Lung microvascular endothelial cell (primary cell): ENCODE measurements around the gene GCDH. TPM values are rescaled to one million over a fixed set of nuclear protein-coding genes. Genes with fewer than 3 reads are reported as not detected.
"Not testable (repeated sequence)": the region's sequence is repeated elsewhere in the genome, so short reads cannot be mapped to it uniquely, and the experiment has no call there.

ENCODE experiments used
- DNase-seq, 2 donors: peaks; one replicate each; pipeline versions ENCODE4 v3.0.0 to v3.0.0-alpha.2; 2010; ENCODE audit warnings: low read depth in 2 of 2
- total RNA-seq: library from RNA; depleted of rRNA; stranded (reverse); fragments of >200 nt; gene quantifications from 2 replicates; pipeline ENCODE4 v1.2.1, GENCODE V29; 2014

GCDH gene
- total RNA-seq, 1 donor from 2014 or later, result 17.3 TPM

DNA sequence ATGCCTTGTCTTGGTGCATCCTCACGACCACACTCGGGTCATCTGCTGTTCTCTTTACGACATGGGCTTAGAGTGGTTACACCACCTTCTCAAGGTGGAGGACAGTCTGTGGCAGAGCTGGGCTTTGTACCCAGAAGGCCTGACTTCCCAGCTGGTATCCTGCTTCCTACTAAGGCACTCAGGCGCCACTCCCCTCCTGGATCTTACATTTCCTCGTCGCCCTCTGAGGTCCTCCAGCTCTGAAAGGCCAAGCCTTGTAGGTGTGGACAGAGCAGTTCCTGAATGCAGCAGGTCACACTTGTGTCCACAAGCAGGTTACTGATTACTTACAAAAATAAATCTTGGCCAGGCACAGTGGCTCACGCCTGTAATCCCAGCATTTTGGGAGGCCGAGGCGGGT is 16.2 kb downstream of the GCDH start:
- no peak for DNase-seq

DNA sequence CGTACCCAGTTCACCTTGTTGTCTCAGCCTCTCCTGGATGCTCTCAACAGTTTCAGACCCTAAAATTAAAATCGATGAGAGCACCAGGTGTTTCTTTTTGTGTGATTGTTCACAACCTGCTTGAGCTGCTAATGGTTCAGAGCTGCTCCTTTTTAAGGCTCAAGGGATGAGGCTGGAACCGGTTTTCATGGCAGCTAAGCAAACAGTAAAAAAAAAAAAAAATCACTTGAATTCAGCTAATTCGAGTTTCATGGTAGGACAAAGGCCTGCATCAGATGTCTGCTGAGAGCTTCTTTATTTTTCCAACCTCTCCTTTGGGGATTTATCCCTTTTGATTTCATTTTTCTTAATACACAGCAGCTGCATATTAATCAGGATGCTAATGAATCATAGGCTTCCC is 21.6 kb downstream of the GCDH start:
- no peak for DNase-seq

GRCh38 chr19:12913011-12913561 is 22.1 kb downstream of the GCDH start:
- peak; percentile 16 to 66 for DNase-seq

GRCh38 chr19:12913851-12914690 is 23.1 kb downstream of the GCDH start:
- peak in 1 of 2 donors; percentile 39 for DNase-seq

DNA sequence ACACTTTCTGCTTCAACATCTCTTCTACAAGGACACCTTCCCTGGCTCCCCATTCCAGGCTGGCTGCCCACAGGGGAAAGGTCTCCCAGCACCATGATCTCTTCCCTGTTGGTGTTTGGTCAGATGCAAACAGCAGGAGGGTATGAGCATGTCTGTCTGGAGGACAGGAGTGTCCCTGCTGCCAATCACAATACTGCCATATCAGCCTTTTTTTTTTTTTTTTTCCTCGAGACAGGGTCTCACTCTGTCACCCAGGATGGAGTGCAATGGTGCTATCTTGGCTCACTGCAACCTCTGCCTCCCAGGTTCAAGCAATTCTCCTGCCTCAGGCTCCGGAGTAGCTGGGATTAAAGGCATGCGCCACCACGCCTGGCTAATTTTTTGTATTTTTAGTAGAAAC is 24.9 kb downstream of the GCDH start:
- not testable (repeated sequence) for DNase-seq

- no peak for DNase-seq
Observed at GRCh38 chr19:12918253-12918652, 27.3 kb downstream of the GCDH start.

DNA sequence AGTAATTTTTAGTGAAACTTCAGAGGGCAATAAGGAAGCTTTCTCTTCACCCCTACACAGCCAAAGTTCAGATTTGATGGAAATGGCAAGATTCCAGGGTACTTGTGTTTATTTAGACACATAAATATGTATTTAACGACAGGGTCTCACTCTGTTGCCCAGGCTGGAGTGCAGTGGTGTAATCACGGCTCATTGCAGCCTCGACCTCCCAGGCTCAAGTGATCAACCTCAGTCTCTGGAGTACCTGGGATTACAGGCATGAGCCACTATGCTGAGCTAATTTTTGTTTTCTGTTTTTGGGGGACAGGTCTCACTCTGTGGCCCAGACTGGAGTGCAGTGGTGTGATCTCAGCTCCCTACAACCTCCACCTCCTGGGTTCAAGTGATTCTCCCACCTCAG is 30.1 kb downstream of the GCDH start:
- no peak for DNase-seq

DNA sequence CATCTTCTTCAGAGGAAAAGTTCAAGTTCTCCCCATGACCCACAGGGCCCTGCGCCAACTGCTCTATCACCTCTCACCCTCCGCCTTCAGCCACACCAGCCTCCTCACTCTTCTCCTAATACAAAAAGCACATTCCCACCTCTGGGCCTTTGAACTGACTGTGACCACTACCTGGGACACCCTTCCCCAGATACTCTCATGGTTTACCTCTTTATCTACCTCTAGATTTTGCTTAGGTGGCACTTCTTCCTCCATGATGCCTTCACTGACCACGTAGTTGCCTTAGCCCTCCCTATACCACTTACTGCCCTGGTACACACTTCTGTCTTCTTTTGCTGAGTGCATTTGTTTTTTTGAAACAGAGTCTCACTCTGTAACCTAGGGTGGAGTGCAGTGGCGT is 32.0 kb downstream of the GCDH start:
- DNase-seq, result no peak

DNA sequence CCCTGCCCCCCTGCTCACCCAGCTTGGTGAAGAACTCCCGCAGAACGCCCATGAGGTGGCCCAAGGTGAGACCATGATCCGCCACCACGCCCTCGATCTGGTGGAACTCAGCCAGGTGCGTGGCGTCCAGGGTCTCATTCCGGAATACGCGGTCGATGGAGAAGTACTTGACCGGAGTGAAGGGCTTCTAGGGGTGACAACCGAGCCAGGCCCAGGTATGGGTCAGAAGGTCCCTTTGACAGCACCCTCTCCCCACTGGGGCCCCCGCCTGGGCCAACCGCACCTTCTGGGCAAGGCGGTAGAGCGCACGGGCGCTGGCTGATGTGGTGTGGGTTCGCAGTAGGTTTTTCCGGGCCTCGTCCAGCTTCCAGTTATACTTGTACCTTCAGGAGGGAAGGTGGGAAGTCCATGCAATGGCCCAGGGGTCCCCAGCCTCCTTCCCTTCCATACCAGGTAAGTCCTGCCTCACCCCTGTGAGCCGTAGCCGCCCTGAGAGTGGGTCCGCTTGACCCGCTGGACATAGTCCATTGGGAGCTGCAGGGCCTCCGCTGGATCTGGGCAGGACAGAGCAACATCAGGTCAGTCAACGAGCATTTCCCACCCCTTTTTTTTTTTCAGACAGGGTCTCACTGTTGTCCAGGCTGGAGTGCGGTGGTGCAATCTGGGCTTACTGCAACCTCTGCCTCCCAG is 33.8 kb downstream of the GCDH start:
- DNase-seq, result no peak

DNA sequence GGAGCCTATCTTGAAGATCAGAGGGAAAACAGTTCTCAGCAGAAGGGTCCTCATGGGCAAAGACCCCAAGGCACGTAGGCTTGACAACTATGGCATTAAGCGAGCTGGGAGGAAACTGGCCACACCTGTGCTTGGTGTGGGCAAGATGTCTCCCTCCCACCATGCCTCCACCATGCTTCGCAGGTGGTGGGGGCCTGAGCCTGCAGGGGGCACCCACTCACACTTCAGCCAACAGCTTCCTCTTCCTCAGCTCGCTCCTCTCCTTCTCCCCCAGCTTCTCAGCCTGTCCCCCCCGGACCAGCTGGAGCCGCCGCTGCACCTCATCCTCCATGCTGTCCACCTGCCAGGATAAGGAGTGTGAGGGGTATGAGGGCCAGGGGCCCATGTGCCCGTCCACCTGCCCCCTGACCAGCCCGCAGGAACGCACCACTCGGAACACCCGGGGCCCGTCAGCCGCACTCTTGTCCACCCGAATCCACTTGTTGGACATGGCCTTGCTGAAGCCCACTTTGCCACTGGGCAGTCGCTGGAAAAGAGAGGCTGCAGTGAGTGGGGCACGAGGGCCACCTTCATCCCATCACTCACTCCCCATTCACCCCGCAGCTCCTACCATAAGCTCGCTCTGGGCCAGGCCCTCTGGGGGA is 39.2 kb downstream of the GCDH start:
- no peak for DNase-seq

DNA sequence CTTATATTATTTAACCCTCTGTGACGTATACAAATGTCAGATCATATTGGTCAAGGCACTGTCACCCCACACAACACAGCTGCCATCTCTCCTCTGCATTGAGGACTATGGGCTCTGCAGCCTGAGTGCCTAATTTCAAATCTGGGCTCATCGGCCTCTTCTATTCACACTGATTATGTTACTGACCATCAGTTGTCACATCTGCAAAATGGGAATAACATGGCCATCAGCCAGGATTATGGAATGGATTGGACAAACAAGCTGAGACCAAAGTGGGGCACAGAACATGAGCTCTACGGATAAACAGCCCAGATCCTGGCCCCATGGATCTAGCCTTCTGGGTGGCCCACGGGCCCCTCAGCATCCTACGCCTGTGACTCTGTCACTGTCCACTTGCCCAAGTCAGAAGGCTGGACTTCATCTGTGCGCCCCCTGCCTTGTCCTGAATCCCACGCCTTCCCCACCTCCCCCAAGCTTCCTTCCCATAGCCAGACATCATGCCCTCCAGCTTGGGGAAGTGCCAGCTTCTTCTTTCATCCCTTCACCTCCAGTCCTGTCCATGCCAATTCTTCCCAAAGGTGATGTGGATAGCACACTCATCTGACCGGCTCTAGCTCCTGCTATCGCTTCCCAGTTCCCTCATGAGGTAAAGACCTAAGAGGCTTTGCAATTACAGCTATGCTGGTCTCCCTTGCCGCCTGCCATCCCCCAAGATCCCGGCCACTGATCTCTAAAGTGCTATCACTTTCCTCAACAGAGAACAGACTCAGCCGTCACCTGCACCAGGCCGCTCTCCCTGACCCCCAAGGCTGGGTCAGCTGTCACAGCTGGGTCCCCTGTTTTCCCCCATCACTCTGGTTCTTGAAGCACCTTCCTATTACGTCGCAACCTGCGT is 41.7 kb downstream of the GCDH start:
- no peak for DNase-seq

- DNase-seq, result peak; percentile 91 to 94
Observed at GRCh38 chr19:12933287-12934072, 42.5 kb downstream of the GCDH start, which contains the start of gene FARSA. Gene FARSA, minus strand, starts transcription at chr19:12933711. Its CDS starts 15 bp downstream, at chr19:12933696.

GRCh38 chr19:12935071-12935470 is 44.1 kb downstream of the GCDH start:
- DNase-seq, result no peak

- DNase-seq, result no peak
Observed at GRCh38 chr19:12936582-12936981, 45.6 kb downstream of the GCDH start.

DNA sequence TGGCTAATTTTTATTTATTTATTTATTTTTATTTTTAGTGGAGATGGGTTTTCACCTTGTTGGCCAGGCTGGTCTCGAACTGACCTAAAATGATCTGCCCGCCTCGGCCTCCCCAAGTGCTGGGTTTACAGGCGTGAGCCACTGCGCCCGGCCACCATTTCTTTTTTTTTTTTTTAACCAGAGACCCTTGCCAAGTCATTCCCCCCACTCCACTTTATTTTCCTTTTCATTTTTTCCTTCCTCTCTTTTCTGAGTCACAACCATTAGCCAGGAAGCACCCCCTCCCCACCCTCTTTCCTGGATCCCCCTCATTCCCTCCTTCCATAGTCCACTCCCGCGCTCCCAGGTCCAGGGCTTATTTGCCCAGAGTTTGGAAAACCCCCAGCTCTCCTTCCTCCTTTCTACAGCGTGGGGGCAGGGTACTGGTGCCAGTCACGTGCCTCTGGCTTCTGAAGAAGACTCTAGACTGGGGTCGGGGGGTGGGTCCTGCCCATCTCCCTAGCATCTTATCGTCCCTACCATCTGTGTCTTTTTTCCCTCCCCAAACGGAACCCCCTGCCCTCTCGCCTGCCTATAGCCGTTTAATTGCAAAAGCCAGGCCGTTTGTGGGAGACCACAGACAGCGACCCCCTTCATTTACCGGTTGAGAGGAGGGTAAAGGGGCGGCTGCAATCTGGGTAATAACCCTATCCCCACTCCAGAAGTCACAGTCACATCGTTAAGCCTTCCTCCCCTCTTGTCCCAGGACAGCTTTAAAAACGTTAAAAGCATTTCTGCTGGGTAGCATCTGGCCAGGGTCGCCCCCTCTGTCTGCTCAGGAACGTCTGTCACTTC is 46.4 kb downstream of the GCDH start:
- DNase-seq, result peak; percentile 27 to 59

DNA sequence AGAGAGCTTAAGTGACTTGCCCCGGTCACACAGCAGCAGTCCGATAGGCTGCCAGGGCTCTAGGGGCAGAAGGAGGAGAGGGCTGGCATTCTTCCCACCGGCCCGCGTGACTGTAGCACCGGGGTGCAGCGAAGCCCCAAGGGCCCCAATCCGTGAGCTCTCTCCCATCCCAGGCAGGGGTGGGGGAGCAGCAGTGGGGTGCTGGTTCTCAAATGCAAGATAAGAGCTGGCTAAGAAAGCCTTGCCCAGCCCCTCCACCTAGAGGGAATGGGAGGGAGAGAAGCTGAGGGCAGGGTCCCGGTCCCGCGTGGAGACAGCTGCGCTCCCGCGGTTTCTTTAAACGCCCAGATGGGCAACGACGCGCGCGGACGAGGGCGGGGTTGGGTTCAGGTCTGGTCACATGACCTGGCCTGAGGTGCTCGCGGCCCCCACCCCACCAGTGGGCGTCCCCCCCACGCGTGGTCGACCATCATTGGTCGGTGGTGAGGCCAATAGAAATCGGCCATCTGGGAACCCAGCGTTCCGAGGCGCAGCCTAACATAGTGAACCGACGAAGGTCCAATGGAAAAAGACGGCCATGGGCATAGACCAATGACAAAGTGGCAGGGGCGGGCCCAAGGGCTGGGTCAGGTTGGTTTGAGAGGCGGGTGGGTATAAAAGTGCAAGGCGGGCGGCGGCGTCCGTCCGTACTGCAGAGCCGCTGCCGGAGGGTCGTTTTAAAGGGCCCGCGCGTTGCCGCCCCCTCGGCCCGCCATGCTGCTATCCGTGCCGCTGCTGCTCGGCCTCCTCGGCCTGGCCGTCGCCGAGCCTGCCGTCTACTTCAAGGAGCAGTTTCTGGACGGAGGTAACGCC is 47.2 kb downstream of the GCDH start, which contains the start of gene CALR:
Gene CALR, plus strand, starts transcription at position 683 of the 852 bp plus-strand sequence. Its CDS starts 71 bp downstream, at position 754.
- DNase-seq, result peak; percentile 100

DNA sequence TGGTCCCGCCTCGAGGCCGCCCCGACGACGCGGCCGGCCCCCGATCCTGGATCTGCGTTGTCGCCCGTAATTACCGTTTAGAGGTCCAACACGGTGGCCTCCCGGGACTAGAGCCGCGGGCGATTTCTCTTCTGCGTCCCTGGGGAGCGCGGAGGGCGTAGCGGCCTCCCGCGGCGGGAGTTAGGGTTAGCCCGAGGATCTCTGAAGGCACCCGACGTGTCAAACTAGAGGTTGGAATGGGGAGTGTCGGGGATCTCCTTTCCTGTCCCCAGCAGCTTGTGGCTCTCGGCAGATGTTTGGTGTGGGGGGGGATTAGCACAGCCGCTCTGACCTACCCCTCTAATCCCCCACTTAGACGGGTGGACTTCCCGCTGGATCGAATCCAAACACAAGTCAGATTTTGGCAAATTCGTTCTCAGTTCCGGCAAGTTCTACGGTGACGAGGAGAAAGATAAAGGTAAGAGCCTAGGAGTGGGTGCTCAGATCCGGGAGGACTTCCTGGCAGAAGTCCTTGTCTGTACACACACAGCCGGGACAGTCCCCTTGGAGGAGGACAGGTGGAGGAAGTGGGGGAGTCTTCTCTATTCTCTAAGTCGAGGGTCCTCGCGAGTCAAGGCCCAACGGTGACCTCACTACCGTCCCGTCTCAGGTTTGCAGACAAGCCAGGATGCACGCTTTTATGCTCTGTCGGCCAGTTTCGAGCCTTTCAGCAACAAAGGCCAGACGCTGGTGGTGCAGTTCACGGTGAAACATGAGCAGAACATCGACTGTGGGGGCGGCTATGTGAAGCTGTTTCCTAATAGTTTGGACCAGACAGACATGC is 48.0 kb downstream of the GCDH start:
- peak; percentile 48 to 55 for DNase-seq
